Astrocyte of the cerebellum (primary cell): Measurements from ENCODE around the gene ZNF213.

ENCODE experiments used
- DNase-seq: peaks from one replicate; pipeline ENCODE4 v3.0.0-alpha.2; 2011; ENCODE audit warnings: low read depth
- H3K4me3 ChIP-seq: 2 replicates; pipeline ENCODE4 v1.5.1; 2011; ENCODE audit warnings: mild to moderate bottlenecking, low read depth, low read length, moderate library complexity
- CTCF ChIP-seq: IDR thresholded peaks from 2 replicates; pipeline ENCODE4 v1.5.1; 2012; ENCODE audit warnings: low read length, low read depth, moderate library complexity, mild to moderate bottlenecking; ENCODE audit errors: missing control alignments
- in situ Hi-C: cut with HindIII; loops from 2 replicates; pipeline ENCODE4 v1.10.0; 2017; ENCODE audit warnings: low sequenced_read_pairs

ZNF213 gene

DNA sequence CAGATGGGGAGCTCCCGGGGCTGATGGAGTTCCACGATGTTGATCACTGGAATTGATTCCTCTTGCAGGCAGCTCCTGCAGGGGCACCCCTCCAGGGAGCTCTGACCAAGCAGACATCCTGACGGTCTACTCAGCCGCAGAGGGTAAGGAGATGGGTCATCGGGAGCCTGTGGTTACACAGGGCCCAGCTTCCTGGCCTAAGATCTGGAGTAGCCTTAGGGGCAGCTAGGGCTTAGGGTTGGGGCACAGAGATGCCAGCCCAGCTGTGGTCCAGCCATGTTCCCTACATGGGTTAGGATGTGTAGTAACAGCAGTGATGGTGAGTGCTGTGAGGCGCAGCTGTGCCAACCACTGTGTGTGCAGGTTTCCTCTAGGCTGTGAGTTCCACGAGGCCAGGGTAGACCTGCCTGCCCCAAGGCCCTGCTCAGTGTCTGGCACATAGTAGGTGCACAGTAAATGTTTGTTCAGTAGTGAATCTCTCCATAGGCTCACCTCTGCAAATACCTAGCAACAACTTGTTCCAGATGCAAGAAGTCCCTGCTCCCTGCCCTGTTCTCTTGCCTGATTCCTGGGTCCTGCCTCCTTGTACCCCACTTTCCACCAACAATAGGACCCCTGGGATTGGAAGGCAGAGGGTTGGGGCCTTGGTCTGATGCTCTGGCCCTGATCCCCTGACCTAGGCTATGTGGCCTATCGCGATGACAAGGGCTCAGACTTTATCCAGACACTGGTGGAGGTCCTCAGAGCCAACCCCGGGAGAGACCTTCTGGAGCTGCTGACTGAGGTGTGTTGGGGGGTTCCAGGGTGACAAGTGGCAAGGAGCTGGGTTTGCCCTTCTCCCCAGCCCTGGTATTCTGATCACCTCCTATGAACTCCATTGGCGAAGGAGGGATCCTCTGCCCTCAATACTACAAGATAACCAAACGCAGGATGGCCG, 13.7 kb downstream of the ZNF213 start:
- no peak for DNase-seq

DNA sequence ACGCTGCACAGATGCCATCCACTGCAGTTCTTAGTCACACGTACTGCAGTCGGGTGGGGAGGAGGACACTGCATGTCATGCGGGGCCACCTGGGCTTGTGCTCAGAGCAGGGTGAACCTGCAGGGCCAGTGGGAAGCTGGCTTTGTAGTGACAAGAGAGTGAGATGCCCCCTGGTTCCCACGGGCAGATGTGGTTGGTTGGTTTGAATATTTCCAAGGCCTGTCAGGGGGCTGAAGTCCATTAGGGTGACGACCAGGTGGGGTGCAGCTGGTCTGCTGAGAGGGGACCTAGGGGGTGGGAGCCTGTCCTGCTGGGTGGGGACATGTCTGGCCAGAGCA, 14.3 kb downstream of the ZNF213 start:
- in situ Hi-C loops: no loop called here
- no peak for TF ChIP-seq CTCF
- H3K4me3 ChIP-seq: peak overlapping the region; percentile 67
- no peak for DNase-seq

More for the DNA sequence above, 13.7 kb downstream of the ZNF213 start:
- no peak for TF ChIP-seq CTCF
- in situ Hi-C loops: no loop called here
- no peak overlapping the region for H3K4me3 ChIP-seq

GRCh38 chr16:3149630-3150345, 15.0 kb downstream of the ZNF213 start:
- TF ChIP-seq CTCF: peak; percentile 54
- in situ Hi-C loops: loop anchor here (5.0 kb wide), 1 partner anchor 82 kb away; the partner anchor contains the start of gene IL32
- DNase-seq: no peak
- peak overlapping the region; percentile 67 for H3K4me3 ChIP-seq

DNA sequence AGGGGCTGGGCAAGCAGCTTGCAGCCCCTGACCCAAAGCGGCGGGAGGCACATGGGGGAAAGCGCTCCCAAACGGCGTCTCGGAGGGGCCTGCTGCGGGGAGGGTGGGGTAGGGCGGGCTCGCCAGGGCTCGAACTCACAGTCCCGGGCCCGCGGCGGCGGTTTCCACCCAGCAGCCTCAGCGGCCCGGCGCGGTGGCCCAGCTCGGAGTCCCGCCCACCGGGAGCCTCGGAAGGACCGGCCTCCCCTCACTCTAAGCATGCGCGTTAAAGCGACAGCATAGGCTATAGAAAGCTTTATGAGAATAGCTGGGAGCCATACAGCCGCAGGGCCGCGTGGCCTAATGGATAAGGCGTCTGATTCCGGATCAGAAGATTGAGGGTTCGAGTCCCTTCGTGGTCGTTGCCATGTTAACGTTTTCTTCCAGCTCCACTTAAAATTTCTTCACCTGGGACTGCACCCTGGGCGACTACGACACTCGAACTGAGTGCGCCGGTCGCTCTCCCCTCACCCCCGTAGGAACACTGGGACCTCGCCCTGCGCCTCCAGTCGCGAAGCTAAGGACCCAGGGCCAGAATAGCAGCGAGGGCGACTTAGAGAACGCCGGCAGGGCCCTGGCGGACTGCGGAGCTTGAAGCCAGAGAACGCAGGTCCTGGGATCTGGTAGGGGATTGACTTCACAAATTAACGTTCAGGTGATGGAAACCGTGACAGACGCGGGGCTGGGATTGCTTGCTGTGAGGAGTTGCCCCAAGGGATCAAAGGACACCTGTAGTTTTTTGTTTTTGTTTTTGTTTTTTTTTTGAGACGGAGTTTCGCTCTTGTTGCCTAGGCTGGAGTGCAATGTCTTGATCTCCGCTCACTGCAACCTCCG, 15.8 kb downstream of the ZNF213 start:
- peak; percentile 88 for DNase-seq
- TF ChIP-seq CTCF: no peak
- in situ Hi-C loops: loop anchor here (5.0 kb wide), 1 partner anchor 83 kb away; the partner anchor contains the start of gene IL32
- H3K4me3 ChIP-seq: peak overlapping the region; percentile 67

GRCh38 chr16:3152027-3152276, 17.1 kb downstream of the ZNF213 start:
- TF ChIP-seq CTCF: no peak
- peak overlapping the region; percentile 47 for H3K4me3 ChIP-seq
- in situ Hi-C loops: loop anchor here (5.0 kb wide), 1 partner anchor 85 kb away; the partner anchor contains the start of gene IL32
- no peak for DNase-seq
